ENCODE measurements around the gene RIOK2. TPM values are rescaled to one million over a fixed set of nuclear protein-coding genes. Genes with fewer than 3 reads are reported as not detected.

The RIOK2 gene
- total and polyA plus RNA-seq, 9 of the 15 experiments (the other 6 are each of a cell fraction or from before 2014, with no cell fraction given) = 22.9 to 97.6 (median 47.8) TPM

DNA sequence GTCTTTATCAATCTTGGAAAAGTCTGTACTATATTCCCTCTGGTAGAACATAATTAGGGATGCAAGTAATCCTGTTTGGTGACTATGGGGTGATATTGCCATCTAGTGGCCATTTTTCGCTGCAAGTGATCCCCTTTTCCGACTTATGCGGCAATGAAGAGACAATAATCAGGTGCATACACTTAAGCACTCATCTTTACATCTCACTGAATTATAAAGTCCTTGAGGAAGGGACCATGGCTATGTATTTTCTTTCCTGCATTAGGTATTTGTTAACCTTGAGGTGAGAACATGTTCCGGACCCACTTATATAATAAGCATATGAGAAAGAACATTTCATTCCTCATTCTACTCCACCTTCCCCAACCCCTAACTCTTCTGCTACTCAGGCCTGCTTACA lies 21.0 kb downstream of the RIOK2 start (continued):
- TF ChIP-seq ZNF699 (CRISPR knock-in tag; IDR thresholded peaks at IDR 0.05; ENCODE audit: insufficient replicate concordance) (no peak), EGR1 (conservative IDR thresholded peaks at IDR 0.05) (no peak), NRF1 (conservative IDR thresholded peaks at IDR 0.05 in 1 of 2, IDR thresholded peaks at IDR 0.05 in 1 of 2) (no peak), RAD21 (CRISPR knock-in tag; conservative IDR thresholded peaks at IDR 0.05 in 1 of 2, IDR thresholded peaks at IDR 0.05 in 1 of 2) (peak; percentile 85 to 91), TRIM24 (IDR thresholded peaks at IDR 0.05) (no peak), RBM25 (IDR thresholded peaks at IDR 0.05; ENCODE audit: low read depth, low read length, severe bottlenecking) (no peak), PRMT5 (CRISPR knock-in tag; IDR thresholded peaks at IDR 0.05) (no peak), NR2F6 (CRISPR knock-in tag; IDR thresholded peaks at IDR 0.05) (no peak), CHD4 (IDR thresholded peaks at IDR 0.05; ENCODE audit: insufficient read depth, insufficient replicate concordance, low read depth, low read length, poor library complexity, severe bottlenecking) (no peak), DIDO1 (tag; IDR thresholded peaks at IDR 0.05; ENCODE audit: low read depth) (no peak), ESRRA (IDR thresholded peaks at IDR 0.05; ENCODE audit: borderline replicate concordance, low read depth) (no peak)
- TF ChIP-seq, protein P1, sequence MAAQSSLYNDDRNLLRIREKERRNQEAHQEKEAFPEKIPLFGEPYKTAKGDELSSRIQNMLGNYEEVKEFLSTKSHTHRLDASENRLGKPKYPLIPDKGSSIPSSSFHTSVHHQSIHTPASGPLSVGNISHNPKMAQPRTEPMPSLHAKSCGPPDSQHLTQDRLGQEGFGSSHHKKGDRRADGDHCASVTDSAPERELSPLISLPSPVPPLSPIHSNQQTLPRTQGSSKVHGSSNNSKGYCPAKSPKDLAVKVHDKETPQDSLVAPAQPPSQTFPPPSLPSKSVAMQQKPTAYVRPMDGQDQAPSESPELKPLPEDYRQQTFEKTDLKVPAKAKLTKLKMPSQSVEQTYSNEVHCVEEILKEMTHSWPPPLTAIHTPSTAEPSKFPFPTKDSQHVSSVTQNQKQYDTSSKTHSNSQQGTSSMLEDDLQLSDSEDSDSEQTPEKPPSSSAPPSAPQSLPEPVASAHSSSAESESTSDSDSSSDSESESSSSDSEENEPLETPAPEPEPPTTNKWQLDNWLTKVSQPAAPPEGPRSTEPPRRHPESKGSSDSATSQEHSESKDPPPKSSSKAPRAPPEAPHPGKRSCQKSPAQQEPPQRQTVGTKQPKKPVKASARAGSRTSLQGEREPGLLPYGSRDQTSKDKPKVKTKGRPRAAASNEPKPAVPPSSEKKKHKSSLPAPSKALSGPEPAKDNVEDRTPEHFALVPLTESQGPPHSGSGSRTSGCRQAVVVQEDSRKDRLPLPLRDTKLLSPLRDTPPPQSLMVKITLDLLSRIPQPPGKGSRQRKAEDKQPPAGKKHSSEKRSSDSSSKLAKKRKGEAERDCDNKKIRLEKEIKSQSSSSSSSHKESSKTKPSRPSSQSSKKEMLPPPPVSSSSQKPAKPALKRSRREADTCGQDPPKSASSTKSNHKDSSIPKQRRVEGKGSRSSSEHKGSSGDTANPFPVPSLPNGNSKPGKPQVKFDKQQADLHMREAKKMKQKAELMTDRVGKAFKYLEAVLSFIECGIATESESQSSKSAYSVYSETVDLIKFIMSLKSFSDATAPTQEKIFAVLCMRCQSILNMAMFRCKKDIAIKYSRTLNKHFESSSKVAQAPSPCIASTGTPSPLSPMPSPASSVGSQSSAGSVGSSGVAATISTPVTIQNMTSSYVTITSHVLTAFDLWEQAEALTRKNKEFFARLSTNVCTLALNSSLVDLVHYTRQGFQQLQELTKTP (IDR thresholded peaks at IDR 0.05; ENCODE audit: low read depth in 1 of 2, partially characterized antibody in 2 of 2) = no peak
- TF ChIP-seq, protein P2, sequence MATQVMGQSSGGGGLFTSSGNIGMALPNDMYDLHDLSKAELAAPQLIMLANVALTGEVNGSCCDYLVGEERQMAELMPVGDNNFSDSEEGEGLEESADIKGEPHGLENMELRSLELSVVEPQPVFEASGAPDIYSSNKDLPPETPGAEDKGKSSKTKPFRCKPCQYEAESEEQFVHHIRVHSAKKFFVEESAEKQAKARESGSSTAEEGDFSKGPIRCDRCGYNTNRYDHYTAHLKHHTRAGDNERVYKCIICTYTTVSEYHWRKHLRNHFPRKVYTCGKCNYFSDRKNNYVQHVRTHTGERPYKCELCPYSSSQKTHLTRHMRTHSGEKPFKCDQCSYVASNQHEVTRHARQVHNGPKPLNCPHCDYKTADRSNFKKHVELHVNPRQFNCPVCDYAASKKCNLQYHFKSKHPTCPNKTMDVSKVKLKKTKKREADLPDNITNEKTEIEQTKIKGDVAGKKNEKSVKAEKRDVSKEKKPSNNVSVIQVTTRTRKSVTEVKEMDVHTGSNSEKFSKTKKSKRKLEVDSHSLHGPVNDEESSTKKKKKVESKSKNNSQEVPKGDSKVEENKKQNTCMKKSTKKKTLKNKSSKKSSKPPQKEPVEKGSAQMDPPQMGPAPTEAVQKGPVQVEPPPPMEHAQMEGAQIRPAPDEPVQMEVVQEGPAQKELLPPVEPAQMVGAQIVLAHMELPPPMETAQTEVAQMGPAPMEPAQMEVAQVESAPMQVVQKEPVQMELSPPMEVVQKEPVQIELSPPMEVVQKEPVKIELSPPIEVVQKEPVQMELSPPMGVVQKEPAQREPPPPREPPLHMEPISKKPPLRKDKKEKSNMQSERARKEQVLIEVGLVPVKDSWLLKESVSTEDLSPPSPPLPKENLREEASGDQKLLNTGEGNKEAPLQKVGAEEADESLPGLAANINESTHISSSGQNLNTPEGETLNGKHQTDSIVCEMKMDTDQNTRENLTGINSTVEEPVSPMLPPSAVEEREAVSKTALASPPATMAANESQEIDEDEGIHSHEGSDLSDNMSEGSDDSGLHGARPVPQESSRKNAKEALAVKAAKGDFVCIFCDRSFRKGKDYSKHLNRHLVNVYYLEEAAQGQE (IDR thresholded peaks at IDR 0.05; ENCODE audit: borderline replicate concordance) = peak; percentile 77
- TF ChIP-seq, protein P2 (CRISPR knock-in tag; IDR thresholded peaks at IDR 0.05; ENCODE audit: low read depth) = no peak
- TF ChIP-seq, protein P3, sequence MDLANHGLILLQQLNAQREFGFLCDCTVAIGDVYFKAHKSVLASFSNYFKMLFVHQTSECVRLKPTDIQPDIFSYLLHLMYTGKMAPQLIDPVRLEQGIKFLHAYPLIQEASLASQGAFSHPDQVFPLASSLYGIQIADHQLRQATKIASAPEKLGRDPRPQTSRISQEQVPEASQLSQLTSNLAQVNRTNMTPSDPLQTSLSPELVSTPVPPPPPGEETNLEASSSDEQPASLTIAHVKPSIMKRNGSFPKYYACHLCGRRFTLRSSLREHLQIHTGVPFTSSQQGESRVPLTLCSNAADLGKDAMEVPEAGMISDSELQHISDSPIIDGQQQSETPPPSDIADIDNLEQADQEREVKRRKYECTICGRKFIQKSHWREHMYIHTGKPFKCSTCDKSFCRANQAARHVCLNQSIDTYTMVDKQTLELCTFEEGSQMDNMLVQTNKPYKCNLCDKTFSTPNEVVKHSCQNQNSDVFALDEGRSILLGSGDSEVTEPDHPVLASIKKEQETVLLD (IDR thresholded peaks at IDR 0.05) = no peak

Data from K562 (cell line).